ENCODE data around the gene TRPM3.

TRPM3 gene

DNA sequence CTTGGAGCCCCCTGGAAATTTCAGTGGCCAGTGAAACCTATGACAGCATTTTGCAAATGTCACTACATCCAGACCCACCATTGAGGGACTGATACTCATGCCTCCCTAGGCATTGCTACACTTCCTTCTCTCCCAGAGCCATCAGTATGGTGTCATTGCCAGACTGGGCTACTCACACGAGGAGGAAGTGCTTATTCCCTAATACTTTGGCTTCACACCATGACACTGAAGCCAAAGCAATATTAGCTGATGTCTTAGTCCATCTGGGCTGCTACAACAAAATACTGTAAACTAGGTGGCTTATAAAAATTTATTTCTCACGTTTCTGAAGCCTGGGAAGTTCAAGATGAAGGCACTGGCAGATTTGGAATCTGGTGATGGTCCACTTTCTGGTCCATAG lies 22.6 kb downstream of the TRPM3 start:
- no peak for DNase-seq (ENCODE audit: low read depth in 2 of 2)

- no peak for DNase-seq (ENCODE audit: low read depth in 2 of 2)
Observed at GRCh38 chr9:71097671-71098070, 23.8 kb downstream of the TRPM3 start.

- DNase-seq (ENCODE audit: low read depth in 2 of 2), result no peak
Observed at GRCh38 chr9:71096421-71097108, 24.9 kb downstream of the TRPM3 start.

DNA sequence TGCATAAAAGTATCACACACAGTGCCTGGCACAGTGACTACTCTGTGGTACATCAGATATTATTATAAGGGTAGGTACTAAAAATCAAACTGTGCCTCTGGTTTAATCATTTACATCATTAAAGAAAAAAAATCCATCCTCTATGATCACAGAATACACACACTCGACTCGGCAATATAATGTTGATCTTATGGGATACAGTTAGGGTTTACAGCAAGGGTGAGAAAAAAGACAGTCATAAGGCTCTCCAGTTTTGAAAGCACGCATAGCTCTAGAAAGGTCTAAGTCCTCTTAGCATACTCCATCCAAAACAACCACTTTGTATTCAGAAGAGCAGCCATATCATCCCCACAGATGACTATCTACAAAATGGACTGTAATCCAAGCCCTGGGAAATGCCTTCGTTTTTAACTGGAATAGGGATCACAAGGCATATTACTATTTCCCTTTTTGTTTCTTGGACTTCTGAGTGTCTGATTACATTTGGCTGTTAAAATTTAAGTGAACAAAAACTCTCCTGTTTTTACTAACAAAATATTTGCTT lies 26.6 kb downstream of the TRPM3 start:
- DNase-seq (ENCODE audit: low read depth in 2 of 2), result no peak

- no peak for DNase-seq (ENCODE audit: low read depth in 2 of 2)
Observed at GRCh38 chr9:71090896-71091295, 30.5 kb downstream of the TRPM3 start.

DNA sequence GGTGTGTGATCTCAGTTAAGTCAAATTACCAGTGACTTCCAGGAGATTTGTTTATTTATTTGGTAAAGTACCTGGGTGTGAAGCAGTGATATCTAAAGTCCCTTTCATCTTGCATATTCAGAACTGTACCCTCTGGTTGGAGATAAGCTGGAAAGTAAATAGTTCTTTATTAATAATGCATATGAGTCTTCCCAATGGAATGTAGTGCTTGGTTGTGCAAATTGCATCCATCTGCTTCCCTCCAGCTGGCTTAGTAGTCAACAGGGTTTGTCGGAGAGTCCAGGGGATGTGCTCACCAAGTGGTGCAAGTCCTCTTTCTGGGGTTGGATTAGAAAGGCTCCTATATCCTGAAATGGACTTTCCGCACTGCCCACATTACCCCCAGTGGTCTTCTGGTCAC lies 42.0 kb downstream of the TRPM3 start:
- no peak for DNase-seq (ENCODE audit: low read depth in 2 of 2)

- DNase-seq (ENCODE audit: low read depth in 2 of 2), result no peak
Observed at GRCh38 chr9:71076096-71076495, 45.3 kb downstream of the TRPM3 start.

GRCh38 chr9:71073494-71073893 lies 47.9 kb downstream of the TRPM3 start:
- no peak for DNase-seq (ENCODE audit: low read depth in 2 of 2)

DNA sequence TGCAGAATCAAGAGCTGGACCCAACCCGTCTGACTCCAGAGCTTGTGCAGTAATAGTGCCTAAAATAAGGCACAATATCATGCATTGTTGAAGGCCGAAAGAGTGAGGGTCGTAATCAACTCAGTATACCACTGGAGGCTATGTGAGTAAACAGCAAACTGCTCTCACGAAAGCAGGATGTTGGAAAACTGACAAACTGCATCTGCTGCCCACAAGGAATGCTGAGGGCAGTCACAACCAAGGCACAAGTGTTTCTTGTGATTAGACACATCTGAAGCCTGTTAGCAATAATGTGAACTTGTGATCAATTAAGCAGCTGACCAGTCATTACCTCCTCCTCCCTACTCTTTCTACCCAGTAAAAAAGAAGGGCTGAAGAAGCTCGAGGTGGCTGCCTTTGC lies 48.8 kb downstream of the TRPM3 start:
- DNase-seq (ENCODE audit: low read depth in 2 of 2), result no peak

DNA sequence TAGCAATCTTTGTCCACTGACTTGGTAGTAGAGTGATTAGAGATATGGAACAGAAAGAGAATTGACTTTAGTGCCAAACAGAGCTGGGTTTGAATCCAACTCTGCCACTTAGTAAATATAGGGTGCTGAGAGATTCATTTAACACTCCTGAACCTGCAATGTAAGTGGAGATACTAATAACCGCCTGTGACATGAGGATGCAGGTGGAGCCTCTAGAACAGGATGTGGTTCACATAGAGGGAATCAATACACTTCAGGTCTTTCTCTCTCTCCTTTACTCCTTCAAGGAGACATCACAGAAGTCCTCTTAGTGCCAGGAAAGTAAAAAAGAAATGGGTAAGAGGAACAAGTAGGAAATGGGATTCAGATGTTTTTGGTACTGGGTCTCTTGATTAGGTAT lies 49.8 kb downstream of the TRPM3 start:
- DNase-seq (ENCODE audit: low read depth in 2 of 2), result no peak

DNA sequence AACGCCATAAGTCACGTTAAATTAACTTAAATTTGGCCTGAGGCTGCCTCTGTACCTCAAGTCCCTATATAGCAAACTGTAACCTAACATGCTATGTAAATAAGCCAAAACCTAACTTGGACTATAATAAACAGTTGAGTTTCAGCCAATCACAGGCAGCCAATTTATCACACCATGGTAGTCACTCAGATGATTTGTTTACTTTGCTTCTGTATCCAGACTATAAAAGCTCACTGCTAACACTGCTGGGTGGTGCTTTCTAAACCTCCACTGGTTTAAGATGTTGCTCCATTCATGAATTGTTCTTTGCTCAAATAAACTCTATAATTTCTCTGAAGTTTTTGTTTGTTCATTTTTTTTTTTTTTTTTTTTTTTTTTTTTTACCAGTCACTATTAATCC lies 62.8 kb downstream of the TRPM3 start:
- no peak for DNase-seq (ENCODE audit: low read depth in 2 of 2)

DNA sequence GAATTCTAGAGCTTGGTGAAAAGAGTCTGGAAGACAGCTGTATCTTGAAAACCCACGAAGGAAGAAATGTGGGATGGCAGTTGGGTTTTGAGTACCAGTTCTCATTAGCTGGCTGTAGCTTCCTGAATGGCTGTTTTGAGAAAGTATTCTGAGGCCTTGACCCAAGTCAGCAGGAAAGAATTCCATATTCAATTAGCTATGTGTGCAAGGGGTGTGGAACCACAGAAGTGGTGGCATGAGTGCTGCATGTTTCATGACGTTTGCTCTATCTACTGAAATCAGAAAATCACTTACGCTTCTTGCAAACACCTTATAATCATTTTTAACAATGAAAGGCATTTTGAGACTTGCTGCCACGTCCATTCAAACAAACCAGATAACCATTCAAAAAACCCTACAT lies 69.1 kb downstream of the TRPM3 start:
- DNase-seq (ENCODE audit: low read depth in 2 of 2), result no peak

DNA sequence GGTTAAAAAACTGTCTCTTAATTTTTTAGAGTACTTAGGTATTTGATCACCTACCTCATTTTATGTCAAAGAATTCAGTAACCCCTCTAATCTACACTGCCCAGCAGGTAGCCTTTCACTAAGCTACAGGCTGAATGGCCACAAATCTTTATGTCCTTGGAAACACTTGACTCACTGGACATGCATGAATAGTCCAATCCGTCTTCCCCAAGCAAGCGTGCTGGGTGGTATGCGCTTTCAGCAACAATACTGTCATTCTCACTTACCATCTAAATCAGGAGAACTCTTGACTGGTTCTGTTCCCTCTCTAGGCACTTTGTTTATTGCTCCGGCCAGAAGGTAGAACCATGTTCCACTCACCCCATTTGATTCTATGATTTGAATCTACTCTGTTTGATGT lies 73.1 kb downstream of the TRPM3 start:
- no peak for DNase-seq (ENCODE audit: low read depth in 2 of 2)

DNA sequence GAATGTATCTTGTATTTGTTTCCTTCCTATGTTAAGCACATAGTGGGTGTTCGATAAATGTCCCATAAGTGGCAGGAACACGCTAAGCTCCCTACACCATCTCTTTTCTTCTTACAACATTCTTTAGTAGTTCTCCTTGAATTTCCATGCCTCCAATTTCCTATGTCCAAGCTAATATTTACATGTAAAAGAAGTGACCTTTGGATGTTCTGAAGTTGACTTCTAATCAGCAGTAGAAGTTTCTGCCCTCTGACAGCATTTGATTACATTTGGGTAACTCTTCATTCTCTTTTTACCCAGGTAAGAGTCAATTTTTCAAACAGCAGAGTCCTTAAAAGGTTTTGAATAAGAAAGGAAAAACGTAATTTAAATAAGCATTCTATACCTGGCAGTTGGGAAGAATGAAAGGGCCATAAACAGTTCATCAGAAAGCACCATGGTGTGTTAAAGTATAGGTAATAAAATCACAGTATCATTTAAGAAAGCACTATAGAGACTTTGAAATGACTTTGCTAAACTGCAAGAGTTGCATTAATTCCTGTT lies 78.9 kb downstream of the TRPM3 start:
- DNase-seq (ENCODE audit: low read depth in 2 of 2), result no peak

DNA sequence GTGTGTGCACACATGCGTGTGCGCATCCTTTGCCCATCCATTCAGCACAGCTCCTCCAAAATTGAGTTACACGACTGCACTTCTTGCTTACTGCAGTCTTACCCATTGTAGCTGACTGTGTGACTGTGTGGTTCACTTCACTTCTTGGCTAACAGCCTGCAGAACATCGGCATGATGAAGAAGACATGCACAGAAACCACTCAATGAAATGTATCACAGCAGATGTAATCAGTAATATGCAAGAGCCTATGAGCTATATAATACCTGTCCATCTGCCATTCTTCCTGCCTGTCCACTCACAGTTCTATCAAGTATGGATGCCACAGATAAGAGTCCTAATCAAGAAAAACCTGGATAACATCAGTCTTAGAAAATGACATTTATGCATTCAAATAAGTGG lies 83.9 kb downstream of the TRPM3 start:
- no peak for DNase-seq (ENCODE audit: low read depth in 2 of 2)

DNA sequence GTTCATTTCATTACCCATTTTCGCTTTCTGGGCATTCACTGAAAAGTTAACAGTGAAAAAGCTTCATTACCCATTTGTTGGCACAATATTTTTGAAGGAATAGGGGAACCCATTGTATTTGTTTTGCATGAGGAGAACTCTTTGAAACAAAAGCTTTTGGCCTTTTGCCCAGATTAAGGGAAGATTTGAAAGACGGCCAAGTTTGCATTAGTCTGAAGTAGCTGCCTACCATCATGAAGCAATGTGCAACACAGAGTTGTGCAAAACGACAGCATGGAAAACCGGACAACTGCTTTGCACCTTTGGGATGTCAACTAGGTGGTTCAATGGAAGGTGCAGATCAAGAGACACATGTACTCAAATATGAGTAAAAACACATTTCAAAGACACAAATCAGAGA lies 84.9 kb downstream of the TRPM3 start:
- DNase-seq (ENCODE audit: low read depth in 2 of 2), result no peak

DNA sequence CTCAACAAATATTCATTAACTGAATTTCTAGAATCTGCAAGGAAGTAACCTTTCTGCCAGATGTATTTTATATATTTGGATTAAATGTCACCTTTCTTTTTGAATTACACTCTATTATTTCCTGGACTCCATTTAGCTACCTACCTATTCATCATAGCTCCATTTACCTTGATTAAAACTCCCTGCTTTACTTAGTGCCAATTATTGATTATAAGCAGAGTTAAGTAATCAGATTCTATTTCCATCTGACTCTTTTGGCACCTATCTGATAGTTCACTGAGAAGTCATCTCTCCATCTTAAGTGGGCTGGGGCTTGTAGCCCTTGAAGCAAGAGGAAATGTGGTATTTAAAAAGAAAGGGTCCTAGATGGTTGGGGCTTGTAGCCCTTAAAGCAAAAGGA lies 88.6 kb downstream of the TRPM3 start:
- no peak for DNase-seq (ENCODE audit: low read depth in 2 of 2)

DNA sequence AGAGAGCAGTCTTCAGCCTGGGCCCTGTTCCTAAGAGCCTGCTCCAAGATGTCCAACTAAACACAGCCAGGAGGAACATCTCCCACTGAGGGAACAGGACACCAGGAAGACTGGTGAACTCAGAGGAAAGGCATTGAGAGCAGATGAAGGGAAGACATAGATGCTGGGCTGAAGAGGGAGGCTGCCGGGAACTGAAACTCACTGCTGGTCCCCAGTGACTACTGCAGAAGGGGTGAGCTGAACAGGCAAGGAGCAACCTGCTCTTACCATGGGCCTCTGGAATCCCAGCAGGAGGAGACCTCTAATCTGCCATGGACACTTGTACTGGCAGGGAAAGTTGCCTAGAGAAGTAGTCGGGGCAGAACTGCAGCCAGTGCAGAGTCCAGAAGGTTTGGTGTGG lies 95.7 kb downstream of the TRPM3 start:
- no peak for DNase-seq (ENCODE audit: low read depth in 2 of 2)

GRCh38 chr9:71025201-71025600 lies 96.2 kb downstream of the TRPM3 start:
- no peak for DNase-seq (ENCODE audit: low read depth in 2 of 2)

- no peak for DNase-seq (ENCODE audit: low read depth in 2 of 2)
Observed at GRCh38 chr9:71010258-71010657, 111.2 kb downstream of the TRPM3 start.

- no peak for DNase-seq (ENCODE audit: low read depth in 2 of 2)
Observed at GRCh38 chr9:71005456-71005855, 116.0 kb downstream of the TRPM3 start.

DNA sequence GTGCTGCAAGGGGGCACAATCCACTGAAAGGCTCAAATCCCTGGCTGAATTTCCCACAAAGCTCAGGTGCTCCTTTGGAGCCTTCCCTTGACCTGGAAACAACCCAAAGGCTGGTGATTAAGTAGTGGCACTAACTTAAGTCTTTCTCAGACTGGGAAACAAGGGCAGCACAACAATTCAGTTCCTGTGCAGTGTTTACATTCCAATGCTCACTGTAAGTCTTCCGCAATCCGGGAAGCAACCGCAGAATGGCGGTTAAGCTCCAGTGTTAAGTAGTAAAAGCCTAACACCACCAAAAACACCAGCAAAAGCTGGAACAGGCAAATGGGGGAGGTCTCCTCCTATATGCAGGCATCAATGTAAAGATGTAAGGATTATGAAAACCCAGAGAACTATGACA lies 117.2 kb downstream of the TRPM3 start:
- DNase-seq (ENCODE audit: low read depth in 2 of 2), result no peak

DNA sequence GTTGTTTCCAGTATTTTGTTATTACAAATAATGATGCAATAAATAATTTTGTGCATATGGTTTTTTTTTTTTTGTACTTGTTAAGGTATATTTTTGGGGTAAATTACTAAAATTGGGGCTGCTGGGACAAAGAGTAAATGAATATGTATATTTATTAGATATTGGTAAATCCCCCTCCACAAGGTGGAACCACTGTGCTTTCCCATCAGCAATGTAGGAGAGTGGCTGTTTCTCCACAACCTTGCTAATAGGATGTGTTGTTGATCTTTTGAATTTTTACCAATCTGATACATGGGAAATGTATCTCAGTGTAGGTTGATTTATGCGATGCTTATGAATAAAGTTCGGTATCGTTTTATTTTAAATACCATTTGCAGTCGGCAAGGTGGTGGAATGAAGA lies 118.1 kb downstream of the TRPM3 start:
- no peak for DNase-seq (ENCODE audit: low read depth in 2 of 2)
